Stimulated activated CD4-positive, alpha-beta T cell treated with anti-CD3 and anti-CD28 coated beads, Interleukin-15, amount 100 ng/mL, for 24 hours (primary cell): ENCODE results near the gene PLEKHA1.

Experiments
- DNase-seq: peaks from one replicate; pipeline ENCODE4 v3.0.0-alpha.2; 2020

Gene PLEKHA1

DNA sequence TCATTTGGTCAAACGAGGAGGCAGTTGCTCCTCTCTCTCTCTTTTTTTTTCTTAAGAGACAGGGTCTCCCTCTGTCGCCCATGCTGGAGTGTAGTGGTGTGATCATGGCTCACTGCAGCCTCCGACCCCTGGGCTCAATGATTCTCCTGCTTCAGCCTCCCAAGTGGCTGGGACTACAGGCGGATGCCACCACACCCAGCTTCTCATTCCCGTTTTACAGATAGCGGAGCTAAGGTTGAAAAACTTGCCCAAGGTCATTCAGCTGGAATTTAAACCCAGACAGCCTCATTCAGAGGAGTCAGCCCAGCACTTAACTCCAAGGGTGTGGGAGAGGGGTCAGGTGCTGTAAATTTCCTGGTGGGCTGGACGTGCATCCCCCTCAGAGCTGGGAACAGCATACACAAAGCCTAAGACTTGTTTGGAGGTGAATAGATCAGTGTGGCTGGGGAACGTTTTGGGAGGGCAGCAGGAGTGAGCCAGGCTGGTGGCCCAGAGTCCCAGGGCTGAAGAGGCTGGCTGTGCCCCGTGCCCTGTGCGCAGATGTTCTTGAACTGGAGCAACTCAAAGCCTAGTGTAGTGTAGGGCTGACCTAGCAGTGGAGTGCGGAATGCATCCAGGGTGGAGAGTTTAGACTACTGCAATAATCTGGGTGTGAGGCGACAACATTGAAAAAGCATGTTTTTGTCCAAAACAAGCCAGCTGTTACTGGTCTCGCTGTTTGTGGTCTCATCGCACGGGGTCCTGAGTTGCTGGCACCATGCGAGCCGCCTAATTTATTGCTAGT, 89.2 kb downstream of the PLEKHA1 start:
- DNase-seq, result no peak

DNA sequence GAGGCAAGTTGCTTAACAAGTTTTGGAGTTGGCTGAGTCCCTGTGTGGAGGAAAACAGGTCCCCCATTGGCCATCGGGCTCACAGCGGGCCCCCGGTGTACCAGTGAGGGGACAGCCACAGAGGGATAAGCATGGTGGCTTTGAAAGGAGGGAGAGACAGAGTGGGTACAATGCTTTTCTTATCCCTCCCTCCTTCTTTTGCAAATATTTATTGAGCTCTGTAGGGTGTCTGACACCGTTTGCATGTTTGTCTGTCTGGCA, 89.7 kb downstream of the PLEKHA1 start:
- DNase-seq, result no peak

DNA sequence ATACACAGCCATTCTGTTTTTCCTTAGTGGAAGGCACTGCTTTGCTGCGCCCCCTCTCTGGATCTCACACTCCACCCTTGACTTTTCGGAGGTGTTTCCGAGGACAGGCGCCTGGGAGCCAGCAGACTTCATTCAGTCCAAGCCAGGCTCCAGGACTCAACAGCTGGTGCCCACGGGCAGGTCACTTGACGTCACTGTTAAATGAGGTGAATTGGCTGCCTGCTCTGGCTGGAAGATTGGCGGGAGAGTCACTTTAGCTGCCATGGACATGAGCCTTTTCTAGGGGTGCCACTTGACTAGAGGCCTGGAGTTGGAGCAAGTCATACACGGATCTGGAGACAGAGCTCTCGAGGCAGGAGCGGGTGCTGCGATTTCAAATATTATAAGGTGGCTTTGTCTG, 90.1 kb downstream of the PLEKHA1 start:
- no peak for DNase-seq

DNA sequence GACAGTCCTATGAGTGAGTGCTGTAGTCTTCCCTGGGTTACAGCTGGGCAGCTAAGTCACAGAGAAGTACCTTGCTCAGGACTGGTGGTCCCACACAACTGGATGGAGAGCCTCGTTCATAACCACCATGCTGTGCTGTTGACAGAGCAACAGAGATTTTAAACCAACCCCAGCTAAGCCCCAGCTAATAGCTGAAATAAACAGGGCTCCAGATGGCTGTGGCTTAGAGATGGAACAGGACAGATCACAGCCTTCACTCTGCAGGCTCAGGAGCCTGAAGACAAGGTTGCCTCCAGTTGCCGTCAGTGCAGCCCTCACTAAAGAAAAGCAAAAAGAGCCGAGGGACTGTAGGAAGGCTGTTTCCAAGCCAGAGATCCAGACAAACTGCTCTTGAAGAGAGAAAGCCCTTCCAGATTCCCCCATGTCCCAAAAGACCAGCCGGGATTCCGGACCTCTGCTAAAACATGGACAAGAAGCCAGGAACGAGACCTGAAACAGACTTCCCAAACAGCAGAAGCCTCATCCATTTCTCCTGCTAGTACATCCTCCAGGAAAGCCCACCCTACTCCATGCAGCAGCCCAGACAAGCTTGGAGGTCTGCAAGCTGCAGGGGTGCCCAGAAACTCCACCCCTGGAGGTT, 91.0 kb downstream of the PLEKHA1 start:
- no peak for DNase-seq

DNA sequence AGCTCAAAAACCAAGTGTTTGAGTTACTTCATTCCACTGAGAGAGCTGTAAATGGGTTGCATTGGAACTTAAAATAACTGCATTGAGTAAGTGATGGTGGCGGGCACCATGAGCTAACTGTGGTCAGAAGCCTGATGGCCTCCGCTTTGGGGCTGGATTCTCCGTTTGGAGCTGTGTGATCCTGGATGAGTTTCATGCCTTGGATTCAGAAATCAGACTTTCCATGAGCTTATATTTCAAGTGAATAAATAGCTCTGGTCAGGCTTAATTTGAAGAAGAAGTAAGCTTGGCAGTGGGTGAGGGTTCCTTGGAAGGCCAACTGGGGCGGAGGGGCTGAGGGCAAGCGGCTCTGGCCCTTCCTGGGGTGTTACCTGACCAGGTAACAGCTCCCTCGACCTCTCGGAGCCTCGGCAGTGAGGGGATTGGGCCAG, 92.5 kb downstream of the PLEKHA1 start:
- DNase-seq, result no peak

DNA sequence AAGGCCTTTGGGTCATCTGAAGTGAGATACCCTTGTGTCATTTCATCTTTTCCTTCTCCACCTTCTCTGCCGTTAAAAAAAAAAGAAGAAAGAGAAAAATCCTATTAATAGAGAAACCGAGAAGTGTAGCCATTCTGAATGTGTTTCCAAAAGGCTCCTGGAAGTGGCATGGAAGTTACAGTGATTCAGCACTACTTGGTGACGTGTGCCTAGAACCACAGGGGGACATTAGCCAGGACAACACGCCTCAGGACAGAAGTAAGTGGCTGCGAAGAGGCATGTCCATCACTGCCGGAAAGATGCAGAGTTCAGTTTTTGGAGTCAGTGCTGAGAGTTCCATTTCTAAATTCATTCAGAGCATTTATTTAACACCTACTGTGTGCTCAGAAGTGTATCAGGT, 93.2 kb downstream of the PLEKHA1 start:
- no peak for DNase-seq

DNA sequence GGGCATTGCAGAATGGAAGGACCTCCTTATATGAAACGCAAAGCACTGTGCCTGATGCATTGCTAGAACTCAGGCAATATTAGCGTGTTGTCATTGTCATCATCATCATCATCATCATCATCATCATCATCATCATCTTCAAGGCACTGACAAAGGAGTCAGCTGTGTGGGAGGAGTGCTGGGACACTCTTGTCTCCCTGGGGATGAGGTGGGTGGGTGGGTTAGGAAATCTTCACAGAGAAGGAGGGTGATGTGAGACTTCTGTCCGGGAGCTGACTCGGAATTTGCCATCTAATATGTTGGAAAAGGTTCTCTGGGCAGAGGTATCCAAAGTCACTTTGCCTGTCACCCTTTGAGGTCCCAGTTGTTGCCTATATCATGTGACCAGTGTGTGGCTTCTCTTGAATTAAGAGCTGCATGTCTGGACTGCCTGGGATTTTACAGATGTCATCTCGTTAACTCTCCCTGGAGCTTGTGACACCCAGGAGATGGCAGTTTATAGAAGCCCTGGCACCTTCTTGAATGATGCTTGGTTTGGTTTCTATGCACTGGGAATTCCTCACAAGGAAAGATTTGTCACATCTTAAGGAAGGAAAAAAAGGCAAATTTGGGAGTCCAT, 93.9 kb downstream of the PLEKHA1 start:
- no peak for DNase-seq

DNA sequence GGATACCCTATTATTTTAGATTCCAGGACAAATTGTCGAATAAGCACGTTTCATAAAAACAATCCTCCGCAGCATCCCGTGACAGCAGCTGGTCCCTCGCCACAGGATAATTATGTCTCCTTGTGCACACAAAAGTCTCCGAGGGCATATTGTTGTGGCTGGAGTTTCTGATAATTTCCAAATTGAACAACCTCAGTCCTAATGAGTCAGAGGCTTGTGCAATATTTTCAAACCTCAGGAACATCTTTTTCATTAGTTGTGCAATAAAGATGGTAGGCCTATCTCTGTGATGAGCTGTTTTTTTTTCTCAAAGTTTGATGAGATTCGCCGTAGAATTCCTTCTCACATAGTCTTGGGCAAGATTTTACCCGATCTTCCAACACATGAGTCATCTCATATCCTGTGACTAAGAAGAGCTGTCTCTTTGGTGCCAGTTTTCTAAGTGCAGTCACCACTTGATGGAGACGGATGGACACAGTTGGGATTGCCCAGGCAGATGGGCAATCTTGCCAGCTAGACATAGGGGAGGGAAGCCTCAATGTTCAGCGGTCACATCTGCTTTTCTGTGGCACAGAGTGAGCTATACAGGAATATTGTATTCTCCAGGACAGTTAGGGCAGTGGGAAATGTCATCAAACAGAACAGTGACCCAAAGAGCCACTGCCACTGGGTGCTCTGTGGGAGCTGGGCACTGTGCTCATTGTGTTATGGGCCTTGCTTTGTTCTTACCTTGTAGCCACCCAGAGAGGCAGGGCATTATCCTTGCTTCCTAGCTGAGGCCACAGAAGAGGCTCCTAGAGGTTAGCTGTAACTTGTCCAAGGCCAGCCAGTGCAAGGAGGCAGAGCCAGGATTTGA, 94.6 kb downstream of the PLEKHA1 start:
- no peak for DNase-seq

DNA sequence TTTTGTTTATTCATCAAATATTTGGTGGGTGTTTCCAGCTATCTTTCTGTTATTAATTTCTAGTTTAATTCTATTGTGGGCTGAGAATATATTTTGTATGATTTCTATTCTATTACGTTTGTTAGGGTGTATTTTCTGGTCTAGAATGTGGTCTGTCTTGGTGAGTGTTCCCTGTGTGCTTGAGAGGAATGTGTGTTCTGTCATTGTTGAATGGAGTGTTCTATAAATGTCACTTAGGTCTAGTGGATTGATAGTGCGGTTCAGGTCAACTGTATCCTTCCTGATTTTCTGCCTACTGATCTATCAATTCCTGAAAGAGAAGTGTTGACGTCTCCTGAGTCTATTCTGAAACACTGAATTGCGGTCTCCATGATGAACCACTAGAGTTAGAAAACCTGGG, 95.3 kb downstream of the PLEKHA1 start:
- no peak for DNase-seq

DNA sequence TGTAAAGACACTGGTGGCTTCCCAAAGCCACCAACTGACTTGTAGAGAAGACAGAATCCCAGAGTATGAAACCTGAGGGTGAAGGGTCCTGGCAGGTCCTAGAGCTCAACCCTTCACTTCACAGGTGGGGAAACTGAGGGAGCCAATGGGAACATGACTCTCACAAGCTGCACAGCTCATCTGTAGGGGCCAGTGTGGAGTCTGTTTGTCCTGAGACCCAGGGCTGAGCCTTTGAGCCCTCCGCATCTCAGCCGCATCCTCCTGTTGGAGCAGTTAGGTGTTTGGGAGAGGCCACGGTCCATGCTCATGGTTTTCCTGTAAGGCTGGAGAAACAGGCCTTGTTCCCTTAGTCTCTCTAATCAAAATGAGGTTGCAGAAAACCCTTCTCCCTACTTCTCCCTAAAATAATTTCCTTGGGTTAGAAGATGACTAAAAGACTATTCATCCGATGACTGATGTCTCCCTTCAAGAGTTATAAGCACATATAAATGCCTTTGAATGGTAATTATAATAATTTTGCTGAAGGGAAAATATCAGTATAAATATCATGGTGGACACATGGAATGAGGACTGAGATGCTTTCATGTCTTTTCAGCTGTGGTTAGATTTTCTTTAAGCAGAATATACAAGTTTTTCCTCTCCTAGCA, 97.1 kb downstream of the PLEKHA1 start:
- no peak for DNase-seq

DNA sequence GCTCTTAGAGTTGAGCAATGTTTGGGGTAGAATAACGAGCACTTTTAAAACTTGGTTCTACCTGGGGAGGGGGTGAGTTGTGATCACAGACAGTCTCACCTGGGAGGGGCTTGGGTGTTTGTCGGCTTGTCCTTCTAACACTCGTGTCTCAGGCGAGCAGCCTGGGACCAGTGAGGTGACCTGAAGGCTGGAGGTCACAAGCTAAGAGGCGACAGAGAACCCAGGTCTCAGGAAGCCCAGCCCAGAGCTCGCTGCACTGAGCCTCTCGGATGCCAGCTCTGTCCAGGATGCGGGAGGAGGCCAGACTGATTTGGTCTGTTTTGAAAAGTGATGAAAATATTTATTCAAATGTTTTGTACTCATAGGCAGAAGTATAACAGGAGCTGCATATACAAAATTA, 98.6 kb downstream of the PLEKHA1 start:
- no peak for DNase-seq

DNA sequence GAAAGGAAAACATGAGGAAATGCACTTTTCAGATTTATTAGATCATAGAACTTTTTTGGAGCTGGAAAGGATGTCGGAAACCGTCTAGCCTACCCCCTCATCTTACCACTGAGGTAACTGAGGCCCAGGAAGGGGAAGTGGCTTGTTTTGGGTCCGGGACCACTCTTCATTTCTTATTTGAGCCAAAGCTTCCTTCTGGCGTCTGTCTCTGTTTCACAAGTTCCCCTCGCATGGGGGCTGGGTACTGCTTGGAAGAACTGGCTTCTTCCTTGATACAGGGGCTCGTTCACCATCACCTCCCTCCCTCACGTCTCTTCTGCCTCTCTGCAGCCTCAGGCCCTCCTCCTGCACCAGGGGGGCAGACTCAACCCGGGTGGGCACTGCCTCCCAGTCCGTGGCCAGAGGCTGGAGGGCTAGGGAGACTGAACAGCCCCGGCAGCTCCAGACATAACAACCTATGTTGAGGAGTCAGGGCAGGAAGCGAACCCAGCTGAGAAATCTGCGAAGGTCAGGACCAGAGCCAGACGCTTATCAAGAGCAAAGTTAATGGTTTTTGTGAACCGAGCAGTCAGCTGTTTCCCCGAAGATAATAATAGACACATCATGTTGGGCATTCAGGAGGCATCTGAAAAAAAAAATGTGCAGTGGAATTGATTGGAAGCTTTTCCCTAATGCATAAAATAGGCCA, 99.8 kb downstream of the PLEKHA1 start:
- no peak for DNase-seq

DNA sequence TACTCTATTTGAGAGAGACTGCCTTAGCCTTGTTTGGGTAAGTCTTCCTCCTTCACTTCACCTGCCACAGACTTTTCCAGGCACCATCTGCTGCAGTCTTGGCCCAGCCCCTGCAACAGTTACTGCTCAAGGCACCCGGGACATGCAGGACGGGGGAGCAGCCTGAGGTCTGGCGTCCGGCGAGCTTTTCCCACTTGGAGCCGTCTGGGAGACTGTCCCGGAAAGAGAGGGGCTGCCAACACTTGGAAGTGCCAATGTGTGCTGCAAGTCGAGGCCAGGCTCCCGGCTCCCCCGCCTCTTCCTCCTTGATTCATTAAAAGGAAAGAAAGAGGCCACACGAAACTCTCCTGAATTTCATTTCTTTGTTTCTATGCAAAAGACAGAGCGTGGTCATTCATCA, 100.6 kb downstream of the PLEKHA1 start:
- no peak for DNase-seq

DNA sequence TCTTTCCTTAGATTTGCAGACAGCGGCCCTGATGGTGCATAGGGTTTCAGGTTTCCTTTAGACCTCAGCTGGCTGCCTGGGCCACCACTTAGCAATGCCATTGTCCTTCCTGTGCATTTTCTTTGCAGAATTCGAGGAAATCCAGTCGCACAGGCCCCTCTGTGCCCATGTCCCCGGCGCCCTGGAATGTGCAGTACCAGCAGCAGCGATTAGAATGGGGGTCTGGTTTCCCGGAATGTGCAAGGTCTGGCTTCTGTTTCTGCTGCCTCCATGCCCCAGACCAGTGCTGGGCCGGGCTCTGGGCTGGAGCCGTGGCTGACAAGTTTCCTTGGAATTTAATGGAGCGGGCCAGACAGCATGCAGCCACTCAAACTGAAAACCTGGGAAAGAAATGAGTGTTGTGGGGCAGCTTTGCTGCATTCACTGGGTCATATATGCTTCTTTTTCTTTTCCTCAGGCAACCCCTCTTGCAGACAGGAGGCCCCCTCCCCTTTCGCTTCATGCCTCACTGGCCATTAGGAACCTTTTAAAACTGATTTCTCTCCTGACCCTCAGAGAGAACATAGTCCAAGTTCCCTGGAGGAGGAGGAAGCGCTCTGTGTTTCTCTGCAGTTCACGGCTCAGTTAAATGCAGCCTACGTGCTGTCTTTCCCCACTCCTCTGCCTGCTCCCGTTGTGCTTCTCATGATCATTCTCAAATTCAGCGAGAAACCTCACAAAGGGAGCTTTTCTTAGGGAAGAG, 101.3 kb downstream of the PLEKHA1 start:
- no peak for DNase-seq

DNA sequence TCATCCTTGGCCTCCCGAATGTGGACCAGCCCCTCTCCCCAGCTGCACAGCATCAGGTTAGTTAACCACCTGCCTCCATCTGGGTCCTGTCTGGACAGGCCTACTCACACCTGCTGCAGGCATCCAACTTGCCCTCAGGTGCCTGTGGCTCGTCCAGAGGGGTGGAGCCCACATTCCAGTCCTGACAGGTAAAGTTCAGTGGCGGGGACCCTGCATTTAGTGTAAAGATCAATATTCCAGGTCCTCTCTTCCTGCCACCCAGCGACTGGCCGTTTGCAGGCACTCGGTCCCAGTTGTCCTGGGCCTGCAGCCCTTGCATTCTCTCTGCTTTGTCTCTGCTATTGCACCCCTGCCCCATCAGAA, 101.8 kb downstream of the PLEKHA1 start:
- no peak for DNase-seq

DNA sequence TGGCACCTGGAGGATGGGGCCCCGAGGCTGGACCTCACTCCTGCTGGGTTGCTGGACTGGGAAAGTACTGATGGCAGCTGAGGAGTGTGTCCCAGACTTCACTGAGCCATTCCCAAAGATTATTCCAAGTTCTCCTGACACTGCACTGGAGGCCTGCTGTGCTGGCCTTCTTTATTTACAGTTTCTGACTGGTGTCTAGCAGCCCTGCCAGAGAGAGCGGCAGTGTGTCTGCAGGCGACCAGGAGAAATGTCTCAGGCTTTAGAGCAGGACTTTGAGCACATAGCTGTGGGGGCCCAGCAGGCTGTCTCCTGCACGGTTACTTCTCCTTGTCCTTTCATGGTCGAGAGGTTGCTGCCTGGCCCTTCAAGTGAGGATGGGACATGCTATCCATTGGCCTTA, 102.9 kb downstream of the PLEKHA1 start:
- no peak for DNase-seq

DNA sequence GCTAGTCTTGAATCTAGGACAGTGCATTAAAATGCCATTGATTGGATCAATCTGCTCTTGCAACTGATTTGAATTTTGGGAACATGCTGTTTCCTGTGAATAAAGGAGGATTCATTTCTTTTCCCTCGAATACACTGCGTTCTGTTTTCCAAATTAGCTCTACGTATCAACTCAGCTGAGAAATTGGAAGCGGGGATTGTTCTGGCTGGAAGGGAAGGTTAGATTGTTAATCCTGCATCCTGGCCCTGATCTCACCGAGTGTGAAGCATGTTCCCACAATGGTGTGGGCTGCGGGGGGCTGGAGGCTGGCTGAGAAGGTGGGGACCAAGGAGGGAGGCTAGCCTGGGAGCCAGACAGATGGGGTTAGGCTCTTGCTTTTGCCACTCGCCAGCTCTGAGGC, 104.5 kb downstream of the PLEKHA1 start:
- DNase-seq, result no peak

DNA sequence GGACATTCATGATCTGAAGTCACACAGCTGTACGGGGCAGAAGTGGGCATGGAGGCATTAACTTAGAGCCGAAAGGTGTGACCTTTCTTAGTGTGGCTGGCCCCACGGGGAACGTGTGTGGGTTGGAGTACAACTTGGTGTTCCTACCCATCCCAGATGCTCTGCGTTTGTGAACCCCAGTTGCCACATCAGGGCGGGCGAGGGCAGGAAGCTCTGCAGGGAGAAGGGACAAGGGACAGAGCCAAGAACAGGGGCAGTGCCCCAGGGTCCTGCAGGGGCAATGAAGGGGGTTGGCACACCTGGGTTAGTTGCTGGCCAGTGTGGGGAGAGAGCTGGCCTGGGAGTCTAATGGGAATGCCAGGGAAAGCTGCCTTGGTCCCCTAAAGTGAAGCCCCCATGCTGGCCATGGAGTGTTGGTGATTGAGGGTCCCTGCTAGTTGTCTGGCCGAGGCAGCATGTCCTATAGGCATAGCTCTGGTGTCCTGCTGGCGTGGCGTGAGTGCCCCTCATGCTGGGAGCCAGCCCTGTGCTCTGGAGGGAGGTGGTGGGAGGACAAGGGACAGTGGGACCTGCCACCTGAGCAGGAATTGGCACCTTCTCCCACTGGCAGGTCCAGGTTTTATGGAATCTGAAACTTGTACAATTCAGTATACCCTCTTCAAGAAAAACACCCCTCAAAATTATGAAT, 105.8 kb downstream of the PLEKHA1 start:
- DNase-seq, result no peak

DNA sequence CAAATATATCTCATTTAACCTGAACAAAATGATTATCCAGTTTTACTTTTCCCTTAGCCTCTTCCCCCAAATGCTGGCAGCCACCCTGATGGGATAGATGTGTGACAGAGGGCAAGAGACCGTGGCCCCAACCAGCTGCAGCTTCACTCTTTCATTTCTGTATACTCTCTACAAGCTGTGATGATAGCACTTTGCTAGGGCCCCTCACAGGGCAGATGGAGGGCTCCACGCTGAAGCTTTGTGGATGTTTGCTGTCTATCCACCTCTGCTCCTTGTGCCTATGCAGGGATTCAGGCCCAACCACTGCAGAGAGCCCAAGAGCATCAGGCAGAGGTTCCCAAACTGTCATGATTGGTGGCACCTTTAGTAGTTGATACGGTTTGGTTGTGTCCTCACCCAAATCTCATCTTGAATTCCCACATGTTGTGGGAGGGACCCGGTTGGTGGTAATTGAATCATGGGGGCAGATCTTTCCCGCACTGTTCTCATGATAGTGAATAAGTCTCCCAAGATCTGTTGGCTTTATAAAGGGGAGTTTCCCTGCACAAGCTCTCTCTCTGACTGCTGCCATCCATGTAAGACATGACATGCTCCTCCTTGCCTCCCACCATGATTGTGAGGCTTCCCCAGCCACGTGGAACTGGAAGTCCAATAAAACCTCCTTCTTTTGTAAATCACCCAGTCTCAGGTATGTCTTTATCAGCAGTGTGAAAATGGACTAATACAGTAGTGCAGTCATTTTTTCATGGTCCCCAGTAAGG, 107.0 kb downstream of the PLEKHA1 start:
- no peak for DNase-seq
